Colon (tissue), 2 donors: ENCODE data around the gene GPR32.
"Not testable (repeated sequence)": the region's sequence is repeated elsewhere in the genome, so short reads cannot be mapped to it uniquely, and the experiment has no call there.

Experiments used
- FAIRE-seq: peaks from 2 replicates; lab custom pipeline; 2012; peaks lifted over from hg19 to GRCh38; lab: Jason Lieb, UNC
- donor health status: control.
- donor health status: control.

GPR32 gene

DNA sequence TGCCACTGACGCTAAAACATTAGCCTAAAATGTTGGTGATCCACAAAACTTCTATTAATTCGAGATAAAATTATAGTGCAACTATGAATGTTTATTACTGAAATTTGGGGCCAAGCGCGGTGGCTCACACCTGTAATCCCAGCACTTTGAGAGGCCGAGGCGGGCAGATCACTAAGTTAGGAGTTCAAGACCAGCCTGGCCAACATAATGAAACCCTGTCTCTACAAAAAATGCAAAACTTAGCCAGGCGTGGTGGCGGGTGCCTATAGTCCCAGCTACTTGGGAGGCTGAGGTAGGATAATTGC, 13.5 kb downstream of the GPR32 start:
- not testable (repeated sequence) for FAIRE-seq

DNA sequence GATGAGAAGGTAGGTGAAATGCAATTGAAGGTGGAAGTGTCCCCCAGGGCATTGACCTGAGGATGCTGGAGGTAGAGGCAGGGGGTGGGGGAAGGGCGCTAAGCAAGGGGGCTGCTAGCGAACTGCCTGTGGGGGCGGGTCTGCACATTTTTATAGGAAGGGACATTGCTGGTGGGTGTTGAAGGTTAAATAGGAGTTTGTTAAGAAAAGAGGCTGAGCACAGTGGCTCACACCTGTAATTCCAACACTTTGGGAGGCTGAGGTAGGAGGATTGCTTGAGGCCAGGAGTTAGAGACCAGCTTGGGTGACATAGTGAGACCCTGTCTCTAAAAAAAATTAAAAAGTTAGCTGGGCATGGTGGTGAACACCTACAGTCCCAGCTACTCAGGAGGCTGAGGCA, 14.4 kb downstream of the GPR32 start:
- no peak for FAIRE-seq

- FAIRE-seq, result no peak
Measured at GRCh38 chr19:50785329-50785728, 15.1 kb downstream of the GPR32 start.

DNA sequence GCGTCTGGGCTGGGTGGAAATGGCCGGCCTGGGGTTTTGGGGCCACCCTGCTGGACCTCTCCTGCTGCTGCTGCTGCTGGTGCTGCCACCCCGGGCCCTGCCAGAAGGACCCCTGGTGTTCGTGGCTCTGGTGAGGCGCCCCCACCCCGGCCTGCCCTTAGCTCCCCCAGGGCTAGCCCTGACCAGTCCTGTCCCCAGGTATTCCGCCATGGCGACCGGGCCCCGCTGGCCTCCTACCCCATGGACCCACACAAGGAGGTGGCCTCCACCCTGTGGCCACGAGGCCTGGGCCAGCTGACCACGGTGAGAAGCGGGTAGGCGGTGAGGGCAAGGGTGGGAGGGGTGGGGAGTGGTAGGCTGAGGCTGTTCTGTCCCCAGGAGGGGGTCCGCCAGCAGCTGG, 20.1 kb downstream of the GPR32 start, which contains the start of gene ACP4:
ACP4 (plus strand) TSS at position 20 of the 400 bp plus-strand sequence; CDS start at position 20, 0 bp downstream.
- no peak for FAIRE-seq

- no peak for FAIRE-seq
Measured at GRCh38 chr19:50790922-50791467, 20.7 kb downstream of the GPR32 start.

- no peak for FAIRE-seq
Measured at GRCh38 chr19:50791594-50792271, 21.5 kb downstream of the GPR32 start.

GRCh38 chr19:50792272-50793250, 22.3 kb downstream of the GPR32 start:
- no peak for FAIRE-seq

- no peak for FAIRE-seq
Measured at GRCh38 chr19:50793558-50794065, 23.3 kb downstream of the GPR32 start.

DNA sequence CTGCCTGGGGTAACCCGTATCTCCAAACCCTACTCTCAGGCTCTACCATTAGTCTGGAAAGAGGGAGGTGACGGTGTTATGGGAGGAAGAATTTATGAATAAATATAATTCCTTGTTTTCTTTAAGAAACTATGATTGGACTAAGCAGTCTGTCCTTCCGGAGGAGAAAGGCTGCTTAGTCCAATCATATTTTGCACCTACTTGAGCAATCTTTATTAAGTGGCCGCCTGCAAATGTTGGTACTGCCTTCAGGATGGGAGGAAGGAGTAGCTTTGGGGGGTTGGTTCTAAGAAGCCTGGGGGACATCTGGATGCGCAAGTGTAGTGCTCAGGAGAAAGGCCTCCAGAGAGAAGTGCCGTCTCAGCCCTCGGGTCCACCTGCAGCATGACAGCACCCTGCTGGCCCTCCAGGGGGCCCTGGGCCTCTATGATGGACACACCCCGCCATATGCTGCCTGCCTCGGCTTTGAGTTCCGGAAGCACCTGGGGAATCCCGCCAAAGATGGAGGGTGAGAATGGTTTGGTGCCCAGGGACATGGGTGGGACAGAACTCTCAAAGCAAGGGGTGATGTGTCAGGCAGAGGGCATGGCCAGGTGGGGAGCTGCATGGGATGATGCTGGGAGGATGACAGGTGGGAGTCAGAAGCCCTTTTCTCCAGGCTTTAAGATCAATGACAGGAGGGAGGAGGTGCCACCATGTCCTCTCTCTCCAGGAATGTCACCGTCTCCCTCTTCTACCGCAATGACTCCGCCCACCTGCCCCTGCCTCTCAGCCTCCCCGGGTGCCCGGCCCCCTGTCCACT, 24.0 kb downstream of the GPR32 start:
- no peak for FAIRE-seq

DNA sequence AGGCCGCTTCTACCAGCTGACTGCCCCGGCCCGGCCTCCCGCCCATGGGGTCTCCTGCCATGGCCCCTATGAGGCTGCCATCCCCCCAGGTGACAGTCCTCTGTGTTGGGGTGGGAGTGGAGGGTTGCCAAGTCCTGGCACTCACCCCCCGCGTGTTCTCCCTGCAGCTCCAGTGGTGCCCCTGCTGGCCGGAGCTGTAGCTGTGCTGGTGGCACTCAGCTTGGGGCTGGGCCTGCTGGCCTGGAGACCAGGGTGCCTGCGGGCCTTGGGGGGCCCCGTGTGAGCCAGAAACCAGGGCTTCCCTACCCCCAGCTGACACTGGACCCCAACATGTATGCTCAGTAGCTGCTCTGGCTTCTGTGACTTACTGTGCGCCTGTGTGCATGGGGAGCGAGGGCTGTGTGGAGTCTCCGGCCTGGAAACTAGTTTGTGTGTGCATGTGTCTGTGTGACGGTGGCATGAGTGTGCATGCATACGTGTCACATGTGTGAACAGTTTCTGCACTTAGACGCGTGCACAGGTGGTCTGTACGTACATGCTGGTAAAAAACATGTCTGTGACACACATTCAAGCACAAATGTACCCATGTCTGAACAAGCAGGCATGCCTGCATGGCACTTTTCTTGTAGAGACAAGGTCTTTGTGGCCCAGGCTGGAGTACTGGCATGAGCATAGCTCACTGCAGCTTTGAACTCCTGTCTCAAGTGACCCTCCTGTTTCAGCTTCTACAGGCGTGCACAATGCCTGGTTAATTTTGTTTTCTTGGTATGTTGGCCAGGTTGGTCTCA, 24.8 kb downstream of the GPR32 start:
- FAIRE-seq, result no peak

GRCh38 chr19:50795664-50796073, 25.4 kb downstream of the GPR32 start:
- no peak for FAIRE-seq

DNA sequence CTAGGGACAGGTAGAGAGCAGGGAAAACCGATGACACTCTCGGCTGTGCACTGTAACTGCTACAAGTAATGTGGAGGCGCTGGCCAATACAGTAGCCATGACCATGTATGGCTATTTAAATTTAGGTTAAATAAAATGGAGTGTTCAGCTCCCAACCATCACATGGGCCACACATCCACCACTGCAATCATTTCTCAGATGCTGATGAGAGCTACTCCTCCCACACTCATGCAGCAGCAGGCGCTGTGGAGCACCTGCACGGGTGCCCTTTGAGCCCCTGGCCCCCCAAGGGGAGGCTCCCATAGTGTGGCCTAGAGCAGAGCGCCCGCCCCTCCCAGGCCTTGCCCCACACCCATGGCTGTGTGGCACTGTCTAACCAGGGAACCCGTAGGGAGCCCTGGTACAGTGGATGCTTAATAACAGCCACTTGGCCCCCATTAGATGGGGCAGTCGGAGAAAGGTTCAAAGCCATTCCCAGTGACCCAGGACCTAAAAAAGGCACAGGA, 25.9 kb downstream of the GPR32 start:
- FAIRE-seq, result no peak

DNA sequence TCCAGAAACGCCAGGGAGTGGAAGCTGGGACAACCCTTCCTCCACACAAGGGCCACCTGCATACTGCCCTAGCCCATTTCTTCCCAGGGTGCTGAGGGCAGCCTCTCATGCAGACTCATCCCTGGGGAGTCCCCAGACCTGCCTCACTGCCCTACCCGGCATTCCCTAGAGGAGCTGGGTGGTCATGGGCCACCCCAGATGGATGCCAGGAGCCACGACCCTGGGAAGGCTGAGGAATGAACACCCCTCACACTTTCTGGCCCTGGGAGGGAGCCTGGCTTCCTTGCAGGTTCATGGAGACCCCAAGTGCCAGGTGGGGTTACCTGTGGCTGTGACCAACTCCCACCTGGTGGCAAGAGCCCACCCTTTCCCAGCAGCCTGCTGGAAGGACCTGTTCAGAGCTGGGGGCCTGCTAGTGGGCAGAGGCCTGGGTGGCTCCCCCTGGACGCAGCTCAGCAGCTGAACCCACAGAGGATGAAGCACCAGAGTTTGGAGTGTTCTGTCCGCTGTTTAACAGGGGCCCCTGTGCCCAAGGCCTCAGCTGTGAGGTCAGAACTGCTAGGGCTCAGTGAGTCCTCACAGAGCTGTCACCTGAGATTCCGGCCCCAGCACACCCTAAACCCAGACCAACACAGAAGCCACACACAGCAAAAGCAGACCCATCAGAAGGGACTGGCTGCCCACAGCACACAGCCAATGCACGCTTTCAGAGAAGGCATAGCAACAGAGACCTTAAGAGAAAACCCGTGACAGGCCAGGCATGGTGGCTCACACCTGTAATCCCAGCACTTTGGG, 26.6 kb downstream of the GPR32 start:
- FAIRE-seq, result no peak

DNA sequence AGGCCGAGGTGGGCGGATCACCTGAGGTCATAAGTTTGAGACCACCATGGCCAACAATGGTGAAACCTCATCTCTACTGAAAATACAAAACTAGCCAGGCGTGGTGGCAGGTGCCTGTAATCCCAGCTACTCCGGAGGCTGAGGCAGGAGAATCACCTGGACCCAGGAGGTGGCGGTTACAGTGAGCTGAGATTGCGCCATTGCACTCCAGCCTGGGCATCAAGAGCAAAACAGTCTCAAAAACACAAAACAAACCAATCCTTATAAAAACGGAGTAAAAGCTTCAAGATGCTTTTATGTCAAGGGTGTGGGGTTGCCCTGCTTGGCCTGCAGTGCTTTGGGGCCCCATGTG, 27.1 kb downstream of the GPR32 start:
- no peak for FAIRE-seq

GRCh38 chr19:50797781-50798658, 27.8 kb downstream of the GPR32 start:
- FAIRE-seq, result no peak

DNA sequence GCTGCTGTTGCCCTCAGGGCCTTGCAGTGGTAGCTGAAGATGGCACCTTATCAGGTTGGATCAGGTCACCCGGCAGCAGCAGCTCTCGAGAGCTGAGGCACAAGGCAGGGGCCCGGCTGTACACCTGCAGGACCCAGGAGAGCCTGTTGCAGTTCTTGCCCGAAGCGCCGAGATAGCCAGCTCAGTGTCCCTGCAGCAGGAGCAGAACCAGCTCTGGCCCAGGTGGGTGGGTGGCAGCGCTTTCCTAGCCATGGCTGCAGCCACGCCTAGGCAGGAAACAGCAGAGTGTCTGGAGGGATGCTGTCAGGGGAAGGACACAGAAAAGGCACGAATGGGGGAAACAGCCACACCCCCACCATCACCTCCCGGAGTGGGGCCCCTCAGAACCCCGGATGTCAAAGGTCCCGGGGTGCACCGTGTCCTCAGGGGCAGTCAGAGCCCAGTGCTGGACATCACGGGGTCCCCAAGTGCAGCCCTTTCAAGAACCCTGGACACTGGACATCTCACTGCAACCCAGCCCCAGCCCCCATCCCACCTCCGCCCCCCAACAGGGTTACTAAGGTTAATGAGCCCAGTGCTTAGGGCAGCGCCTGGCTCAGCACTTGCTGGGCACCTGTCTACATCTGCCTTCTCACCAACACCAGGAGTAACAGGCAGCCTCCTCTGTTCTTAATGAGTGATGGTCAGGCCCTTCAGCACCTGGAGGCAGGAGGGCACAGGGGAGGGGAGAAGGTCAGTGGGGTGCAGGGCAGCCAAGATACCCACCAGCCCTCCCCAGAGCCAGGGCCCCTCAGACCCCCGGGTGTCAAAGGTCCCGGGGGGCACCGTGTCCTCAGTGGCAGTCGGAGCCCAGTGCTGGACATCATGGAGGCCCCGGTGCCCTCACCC, 28.6 kb downstream of the GPR32 start:
- no peak for FAIRE-seq

GRCh38 chr19:50799547-50799851, 29.2 kb downstream of the GPR32 start:
- no peak for FAIRE-seq

GRCh38 chr19:50801107-50801506, 30.8 kb downstream of the GPR32 start:
- no peak for FAIRE-seq
